ENCODE measurements around the gene DEFB132. TPM values are rescaled to one million over a fixed set of nuclear protein-coding genes. Genes with fewer than 3 reads are reported as not detected.

The DEFB132 gene
- total and polyA plus RNA-seq, 2 of the 13 experiments (the other 11 are each of a cell fraction or from before 2014, with no cell fraction given): not detected

- TF ChIP-seq PRDM4 (CRISPR knock-in tag; IDR thresholded peaks at IDR 0.05; ENCODE audit: borderline replicate concordance) (peak; percentile 94), PBX3 (CRISPR knock-in tag; IDR thresholded peaks at IDR 0.05; ENCODE audit: borderline replicate concordance) (peak; percentile 75; the same call in 1 of the 2 replicates), STAT6 (CRISPR knock-in tag; IDR thresholded peaks at IDR 0.05; ENCODE audit: borderline replicate concordance) (peak; percentile 96), NR1H2 (CRISPR knock-in tag; IDR thresholded peaks at IDR 0.05; ENCODE audit: borderline replicate concordance, low read depth) (peak; percentile 66; the same call in 1 of the 2 replicates), YEATS2 (CRISPR knock-in tag; IDR thresholded peaks at IDR 0.05; ENCODE audit: borderline replicate concordance) (peak; percentile 92; the same call in 1 of the 2 replicates), ZNF562 (CRISPR knock-in tag; IDR thresholded peaks at IDR 0.05; ENCODE audit: borderline replicate concordance) (peak; percentile 75; the same call in 1 of the 2 replicates), PHF5A (CRISPR knock-in tag; IDR thresholded peaks at IDR 0.05; ENCODE audit: low read depth, unreplicated experiment) (no peak), ZBTB1 (CRISPR knock-in tag; IDR thresholded peaks at IDR 0.05; ENCODE audit: borderline replicate concordance) (no peak; the same call in 1 of the 2 replicates), ZNF326 (CRISPR knock-in tag; IDR thresholded peaks at IDR 0.05; ENCODE audit: borderline replicate concordance) (no peak), ZFP41 (CRISPR knock-in tag; IDR thresholded peaks at IDR 0.05; ENCODE audit: borderline replicate concordance) (peak; percentile 69; the same call in 1 of the 2 replicates), ZFP62 (CRISPR knock-in tag; IDR thresholded peaks at IDR 0.05) (no peak), SALL2 (CRISPR knock-in tag; IDR thresholded peaks at IDR 0.05) (peak; percentile 95), ZNF841 (CRISPR knock-in tag; IDR thresholded peaks at IDR 0.05; ENCODE audit: borderline replicate concordance) (peak; percentile 87), ZBTB37 (CRISPR knock-in tag; IDR thresholded peaks at IDR 0.05) (peak; percentile 96), CREB1 (IDR thresholded peaks at IDR 0.05) (peak; percentile 77), CREB1 (CRISPR knock-in tag; IDR thresholded peaks at IDR 0.05) (no peak), SRSF9 (IDR thresholded peaks at IDR 0.05; ENCODE audit: borderline replicate concordance, insufficient read depth, low read depth, low read length, poor library complexity, severe bottlenecking) (no peak), PTBP1 (IDR thresholded peaks at IDR 0.05; ENCODE audit: low read depth, low read length, poor library complexity, severe bottlenecking) (peak; percentile 99)
These were observed 39.8 kb downstream of the DEFB132 start, which contains the start of gene ZCCHC3 (continued) for GRCh38 chr20:297098-297924.

Data from HepG2 (cell line).